Sigmoid colon (tissue), 7 donors: Measurements from ENCODE around the gene SULT1E1. TPM values are rescaled to one million over a fixed set of nuclear protein-coding genes. Genes with fewer than 3 reads are reported as not detected.
"Not testable (repeated sequence)": the region's sequence is repeated elsewhere in the genome, so short reads cannot be mapped to it uniquely, and the experiment has no call there.

Experiments
- DNase-seq: peaks from one replicate; pipeline ENCODE4 v3.0.0-alpha.2; 2019
- H3K27ac ChIP-seq, 4 donors: fragments of 200-600 bp; sonication (generic); one replicate each; pipeline ENCODE4 v1.5.1; 2016 to 2019; ENCODE audit warnings: mild to moderate bottlenecking in 1 of 4
- H3K27me3 ChIP-seq, 3 donors: fragments of 200-600 bp; sonication (generic); one replicate each; pipeline ENCODE4 v1.5.1; 2019; ENCODE audit warnings: mild to moderate bottlenecking in 1 of 3
- H3K36me3 ChIP-seq, 4 donors: fragments of 200-600 bp; sonication (generic); one replicate each; pipeline ENCODE4 v1.5.1; 2016 to 2019
- H3K4me1 ChIP-seq, 4 donors: fragments of 200-600 bp; sonication (generic); one replicate each; pipeline ENCODE4 v1.5.1; 2017 to 2019
- H3K4me3 ChIP-seq, 4 donors: fragments of 200-600 bp; sonication (generic); one replicate each; pipeline ENCODE4 v1.5.1; 2017 to 2019; ENCODE audit warnings: mild to moderate bottlenecking in 2 of 4, moderate library complexity in 1 of 4
- H3K9me3 ChIP-seq, 4 donors: fragments of 200-600 bp in 3 of 4; sonication (generic) in 3 of 4; one replicate each; pipeline versions ENCODE4 v1.5.1 to v1.6.1; 2013 to 2019
- EP300 ChIP-seq, 4 donors: sonication (generic); formaldehyde crosslinking; IDR thresholded peaks; one replicate each; pipeline ENCODE4 v1.6.1; 2017; ENCODE audit warnings: antibody characterized with exemption in 4 of 4
- POLR2A ChIP-seq, 2 donors: fragments of 450-650 bp; IDR thresholded peaks; one replicate each; pipeline ENCODE4 v1.6.1; 2016; ENCODE audit warnings: antibody characterized with exemption in 2 of 2, mild to moderate bottlenecking in 2 of 2, moderate library complexity in 2 of 2
- POLR2AphosphoS5 ChIP-seq, 4 donors: sonication (generic); formaldehyde crosslinking; IDR thresholded peaks; one replicate each; pipeline ENCODE4 v1.6.1; 2017; ENCODE audit warnings: antibody characterized with exemption in 4 of 4
- WGBS, 2 donors: extraction: QIAGEN DNeasy Blood & Tissue Kit; methylation state at CpG; one replicate each; pipeline ENCODE4 v1.1.7; 2013; 5-methylcytosine and 5-hydroxymethylcytosine counted together
- intact Hi-C: fragments of 100-400 bp; cut with DNase I; formaldehyde crosslinking; loops from one replicate; pipeline ENCODE4 v1.15.1; 2023
- polyA plus RNA-seq, 3 donors: library from polyadenylated mRNA; stranded (reverse); fragments of 200-250 nt; gene quantifications; one replicate each; pipeline ENCODE4 v1.2.3, GENCODE V29; 2013
- total RNA-seq, 4 donors: library from RNA; depleted of rRNA; stranded (reverse); fragments of >200 nt; gene quantifications; one replicate each; pipeline ENCODE4 v1.1.0, GENCODE V29; 2016
- TF ChIP-seq, protein P1 (sequence below), 4 experiments: fragments of 450-650 bp in 3 of 4; fragments of 200-600 bp in 1 of 4; IDR thresholded peaks; one replicate each; pipeline ENCODE4 v1.5.1; 2016 to 2019; ENCODE audit warnings: antibody characterized with exemption in 4 of 4, mild to moderate bottlenecking in 3 of 4, moderate library complexity in 2 of 4
- donor health status: healthy with polysubstance abuse.
- donor health status: Bipolar disorder and iron deficiency.
- donor health status: healthy.

The SULT1E1 gene
- total and polyA plus RNA-seq, 7 donors = 0.69 TPM; not detected in 6

DNA sequence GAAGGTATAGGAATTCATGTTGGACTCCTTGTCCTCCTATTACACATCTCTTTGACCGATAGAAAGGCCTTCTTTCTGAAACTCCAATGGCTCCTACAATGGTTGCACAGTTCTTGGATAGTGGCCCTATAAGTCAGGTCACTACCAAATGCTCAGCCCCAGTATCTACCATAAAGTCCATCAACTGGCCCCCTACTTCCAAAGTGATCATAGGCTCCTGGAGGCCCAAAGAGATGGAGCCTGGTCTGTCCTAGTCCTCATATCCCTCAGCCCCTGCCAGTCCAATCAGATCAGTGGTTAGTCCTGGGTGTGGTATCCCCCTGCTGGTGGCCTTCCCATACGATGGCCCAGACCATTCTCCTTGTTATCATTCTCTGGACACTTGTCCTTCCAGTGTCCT, 30.3 kb downstream of the SULT1E1 start:
- Histone ChIP-seq H3K9me3 (no peaks in the 10 kb centered on the region), H3K27ac (no peak overlapping the region)
- WGBS, 2 donors = 88 to 90% methylated on average over 2 of the region's 2 CpGs

DNA sequence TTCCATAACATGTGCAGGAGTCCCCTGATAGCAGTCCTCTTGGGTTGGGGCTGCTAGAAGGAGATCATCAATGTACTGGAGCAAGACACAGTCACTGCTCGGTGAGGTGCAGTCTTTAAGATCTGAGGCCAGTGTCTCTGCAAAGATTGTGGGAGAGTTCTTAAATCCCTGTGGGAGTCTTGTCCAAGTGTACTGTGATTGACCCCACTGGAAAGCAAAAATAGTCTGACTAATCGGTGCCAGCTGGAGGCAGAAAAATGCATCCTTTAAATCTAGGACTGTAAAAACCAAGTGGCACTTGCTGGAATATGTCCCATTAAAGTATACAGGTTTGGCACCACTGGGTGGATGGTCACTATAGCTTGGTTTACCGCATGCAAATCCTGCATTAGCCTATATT, 31.1 kb downstream of the SULT1E1 start:
- TF ChIP-seq EP300 (IDR thresholded peaks at IDR 0.05) (no peak), POLR2AphosphoS5 (IDR thresholded peaks at IDR 0.05) (no peak), POLR2A (IDR thresholded peaks at IDR 0.05) (no peak)
- TF ChIP-seq, protein P1, sequence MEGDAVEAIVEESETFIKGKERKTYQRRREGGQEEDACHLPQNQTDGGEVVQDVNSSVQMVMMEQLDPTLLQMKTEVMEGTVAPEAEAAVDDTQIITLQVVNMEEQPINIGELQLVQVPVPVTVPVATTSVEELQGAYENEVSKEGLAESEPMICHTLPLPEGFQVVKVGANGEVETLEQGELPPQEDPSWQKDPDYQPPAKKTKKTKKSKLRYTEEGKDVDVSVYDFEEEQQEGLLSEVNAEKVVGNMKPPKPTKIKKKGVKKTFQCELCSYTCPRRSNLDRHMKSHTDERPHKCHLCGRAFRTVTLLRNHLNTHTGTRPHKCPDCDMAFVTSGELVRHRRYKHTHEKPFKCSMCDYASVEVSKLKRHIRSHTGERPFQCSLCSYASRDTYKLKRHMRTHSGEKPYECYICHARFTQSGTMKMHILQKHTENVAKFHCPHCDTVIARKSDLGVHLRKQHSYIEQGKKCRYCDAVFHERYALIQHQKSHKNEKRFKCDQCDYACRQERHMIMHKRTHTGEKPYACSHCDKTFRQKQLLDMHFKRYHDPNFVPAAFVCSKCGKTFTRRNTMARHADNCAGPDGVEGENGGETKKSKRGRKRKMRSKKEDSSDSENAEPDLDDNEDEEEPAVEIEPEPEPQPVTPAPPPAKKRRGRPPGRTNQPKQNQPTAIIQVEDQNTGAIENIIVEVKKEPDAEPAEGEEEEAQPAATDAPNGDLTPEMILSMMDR (IDR thresholded peaks at IDR 0.05) = no peak
- intact Hi-C loops = no loop called here
- Histone ChIP-seq H3K27me3 (no peaks in the 10 kb centered on the region), H3K9me3 (no peaks in the 10 kb centered on the region), H3K27ac (no peak overlapping the region), H3K4me3 (no peak overlapping the region), H3K36me3 (no peaks in the 10 kb centered on the region), H3K4me1 (no peaks in the 10 kb centered on the region)
- WGBS, 2 donors = 78 to 86% methylated on average over 3 of the region's 3 CpGs
- no peak for DNase-seq

More for the DNA sequence above, 30.3 kb downstream of the SULT1E1 start:
- Histone ChIP-seq H3K27me3 (no peaks in the 10 kb centered on the region), H3K4me3 (no peak overlapping the region), H3K4me1 (no peaks in the 10 kb centered on the region), H3K36me3 (no peaks in the 10 kb centered on the region)
- intact Hi-C loops = no loop called here
- DNase-seq = no peak
- no peak for TF ChIP-seq EP300 (IDR thresholded peaks at IDR 0.05)
- no peak for TF ChIP-seq POLR2A (IDR thresholded peaks at IDR 0.05)
- no peak for TF ChIP-seq POLR2AphosphoS5 (IDR thresholded peaks at IDR 0.05)
- TF ChIP-seq, protein P1 (IDR thresholded peaks at IDR 0.05) = no peak

DNA sequence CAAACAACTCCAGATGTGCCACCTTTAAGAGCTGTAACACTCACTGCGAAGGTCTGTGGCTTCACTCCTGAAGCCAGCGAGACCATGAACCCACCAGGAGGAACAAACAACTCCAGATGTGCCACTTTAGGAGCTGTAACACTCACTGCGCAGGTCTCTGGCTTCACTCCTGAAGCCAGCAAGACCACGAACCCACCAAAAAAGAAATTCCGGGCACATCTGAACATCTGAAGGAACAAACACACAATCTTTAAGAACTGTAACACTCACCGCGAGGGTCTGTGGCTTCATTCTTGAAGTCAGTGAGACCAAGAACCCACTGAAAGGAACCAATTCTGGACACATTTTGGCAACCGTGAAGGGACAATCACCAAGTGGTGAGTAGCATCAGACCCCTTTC, 34.9 kb downstream of the SULT1E1 start:
- 65 to 73% methylated on average over 8 of the region's 8 CpGs for WGBS, 2 donors
- H3K27ac ChIP-seq, DNase-seq, H3K4me3 ChIP-seq, H3K36me3 ChIP-seq, intact Hi-C loops, H3K27me3 ChIP-seq, H3K4me1 ChIP-seq, H3K9me3 ChIP-seq: not testable (repeated sequence)

DNA sequence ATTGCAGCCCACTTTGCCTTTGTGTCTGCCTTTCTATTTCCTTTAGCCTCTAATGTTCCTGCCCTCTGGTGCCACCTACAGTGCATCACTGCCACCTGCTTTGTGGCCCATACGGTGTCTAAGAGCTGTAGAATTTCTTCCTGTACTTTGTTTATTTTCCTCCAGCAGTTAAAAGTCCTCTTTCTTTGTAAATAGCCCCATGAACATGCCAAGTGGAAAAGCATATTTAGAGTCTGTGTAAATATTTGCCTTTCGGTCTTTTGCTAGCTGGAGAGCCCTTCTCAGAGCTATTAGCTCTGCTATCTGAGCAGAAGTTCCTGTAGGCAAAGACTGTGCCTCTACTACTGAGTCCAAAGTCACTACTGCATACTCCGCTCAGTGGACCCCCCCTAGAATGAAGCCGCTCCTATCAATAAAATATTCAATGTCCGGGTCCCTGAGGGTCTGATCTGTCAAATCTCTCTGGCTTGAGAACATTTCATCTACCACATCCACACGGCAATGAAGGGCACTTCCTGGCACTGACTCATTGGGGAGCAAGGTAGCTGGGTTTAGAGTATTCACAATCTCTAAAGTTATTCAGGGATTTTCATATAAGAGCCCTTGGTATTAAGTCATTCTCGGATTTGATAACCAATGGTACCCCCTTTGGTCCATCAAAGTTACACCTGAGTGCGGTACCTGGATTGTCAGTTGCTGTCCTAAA, 36.3 kb downstream of the SULT1E1 start:
- intact Hi-C loops = no loop called here

DNA sequence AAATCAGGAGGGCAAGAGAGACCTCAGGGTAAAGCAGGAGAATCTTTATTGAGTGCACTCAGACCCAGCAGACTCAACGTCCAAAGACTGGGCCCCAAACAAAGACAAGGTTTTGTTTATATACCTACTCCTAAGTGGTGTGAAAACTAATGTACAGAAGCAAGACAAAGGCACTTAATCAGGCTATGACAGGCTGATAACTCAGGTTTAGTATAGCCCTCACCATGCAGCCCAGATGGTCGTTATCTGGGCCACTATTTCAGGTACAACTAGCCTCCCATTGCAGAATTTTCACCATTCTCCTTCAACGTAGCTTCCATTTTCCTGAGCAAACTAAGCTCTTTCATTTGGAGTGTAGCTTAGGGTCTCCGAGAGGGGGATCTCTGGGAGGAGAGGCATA, 36.9 kb downstream of the SULT1E1 start:
- TF ChIP-seq, protein P1 (IDR thresholded peaks at IDR 0.05) = no peak
- no peak for TF ChIP-seq POLR2A (IDR thresholded peaks at IDR 0.05)
- TF ChIP-seq POLR2AphosphoS5 (IDR thresholded peaks at IDR 0.05) = no peak
- TF ChIP-seq EP300 (IDR thresholded peaks at IDR 0.05) = no peak
- H3K36me3 ChIP-seq = no peaks in the 10 kb centered on the region
- H3K27ac ChIP-seq = no peak overlapping the region
- intact Hi-C loops = no loop called here
- 33 to 72% methylated on average over 4 of the region's 4 CpGs for WGBS, 2 donors
- no peaks in the 10 kb centered on the region for H3K9me3 ChIP-seq
- H3K27me3 ChIP-seq = no peaks in the 10 kb centered on the region
- H3K4me3 ChIP-seq = no peak overlapping the region
- no peaks in the 10 kb centered on the region for H3K4me1 ChIP-seq
- no peak for DNase-seq

More for the DNA sequence above, 36.3 kb downstream of the SULT1E1 start:
- no peaks in the 10 kb centered on the region for H3K4me1 ChIP-seq
- no peak overlapping the region for H3K27ac ChIP-seq
- H3K36me3 ChIP-seq = no peaks in the 10 kb centered on the region
- no peaks in the 10 kb centered on the region for H3K9me3 ChIP-seq
- 24 to 51% methylated on average over 8 of the region's 8 CpGs for WGBS, 2 donors
- H3K4me3 ChIP-seq = no peak overlapping the region
- TF ChIP-seq, protein P1 (IDR thresholded peaks at IDR 0.05) = peak in 1 of 4 experiments; percentile 18
- TF ChIP-seq POLR2A (IDR thresholded peaks at IDR 0.05) = no peak
- H3K27me3 ChIP-seq = no peaks in the 10 kb centered on the region
- DNase-seq = no peak
